Astrocyte of the cerebellum (primary cell): ENCODE results near the gene ARPC2.

Source experiments
- DNase-seq: peaks from one replicate; pipeline ENCODE4 v3.0.0-alpha.2; 2011; ENCODE audit warnings: low read depth
- H3K4me3 ChIP-seq: 2 replicates; pipeline ENCODE4 v1.5.1; 2011; ENCODE audit warnings: mild to moderate bottlenecking, low read depth, low read length, moderate library complexity
- in situ Hi-C: cut with HindIII; loops from 2 replicates; pipeline ENCODE4 v1.10.0; 2017; ENCODE audit warnings: low sequenced_read_pairs
- TF ChIP-seq, protein P1 (sequence below): IDR thresholded peaks from 2 replicates; pipeline ENCODE4 v1.5.1; 2012; ENCODE audit warnings: low read length, low read depth, moderate library complexity, mild to moderate bottlenecking; ENCODE audit errors: missing control alignments

The ARPC2 gene

DNA sequence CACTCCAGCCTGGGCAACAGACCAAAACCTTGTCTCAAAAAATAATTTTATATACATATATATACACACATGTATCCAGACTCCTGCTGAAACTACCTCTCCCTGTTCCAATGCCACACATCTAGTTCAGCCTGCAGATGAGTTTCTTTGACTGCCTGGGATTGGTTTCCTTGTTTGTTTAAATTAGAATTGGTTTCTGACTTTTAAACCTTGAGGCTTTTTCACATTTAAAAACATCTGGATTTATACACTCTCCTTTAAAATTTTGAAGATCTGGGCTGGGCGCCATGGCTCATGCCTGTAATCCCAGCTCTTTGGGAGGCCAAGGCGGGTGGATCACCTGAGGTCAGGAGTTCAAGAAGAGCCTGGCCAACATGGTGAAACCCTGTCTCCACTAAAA, 28.5 kb upstream of the ARPC2 start:
- in situ Hi-C loops = no loop called here

DNA sequence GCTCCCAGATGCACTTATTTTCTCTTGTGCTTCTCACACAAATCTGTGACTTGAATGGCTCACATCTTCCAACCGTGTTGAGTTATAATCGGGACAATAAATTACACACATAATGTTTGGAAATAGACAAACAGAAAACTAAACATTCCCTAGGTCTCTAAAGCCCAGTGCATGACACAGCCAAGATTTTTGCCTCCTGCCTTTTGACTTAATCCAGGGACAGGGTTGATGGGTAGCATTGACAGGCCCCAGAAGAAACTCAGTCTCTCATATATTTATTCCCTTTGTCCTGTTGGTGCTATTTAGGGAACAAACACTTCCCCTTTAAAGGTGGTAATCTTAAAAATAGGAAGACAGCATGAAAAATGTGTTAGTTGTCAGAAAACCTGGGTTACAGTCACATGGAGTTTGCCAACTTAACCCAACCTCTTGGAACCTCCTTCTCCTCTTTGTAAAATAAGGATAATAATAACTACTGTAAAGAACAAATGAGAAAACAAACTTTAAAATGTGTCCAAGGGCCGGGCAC, 24.0 kb upstream of the ARPC2 start:
- in situ Hi-C loops = no loop called here
- TF ChIP-seq, protein P1, sequence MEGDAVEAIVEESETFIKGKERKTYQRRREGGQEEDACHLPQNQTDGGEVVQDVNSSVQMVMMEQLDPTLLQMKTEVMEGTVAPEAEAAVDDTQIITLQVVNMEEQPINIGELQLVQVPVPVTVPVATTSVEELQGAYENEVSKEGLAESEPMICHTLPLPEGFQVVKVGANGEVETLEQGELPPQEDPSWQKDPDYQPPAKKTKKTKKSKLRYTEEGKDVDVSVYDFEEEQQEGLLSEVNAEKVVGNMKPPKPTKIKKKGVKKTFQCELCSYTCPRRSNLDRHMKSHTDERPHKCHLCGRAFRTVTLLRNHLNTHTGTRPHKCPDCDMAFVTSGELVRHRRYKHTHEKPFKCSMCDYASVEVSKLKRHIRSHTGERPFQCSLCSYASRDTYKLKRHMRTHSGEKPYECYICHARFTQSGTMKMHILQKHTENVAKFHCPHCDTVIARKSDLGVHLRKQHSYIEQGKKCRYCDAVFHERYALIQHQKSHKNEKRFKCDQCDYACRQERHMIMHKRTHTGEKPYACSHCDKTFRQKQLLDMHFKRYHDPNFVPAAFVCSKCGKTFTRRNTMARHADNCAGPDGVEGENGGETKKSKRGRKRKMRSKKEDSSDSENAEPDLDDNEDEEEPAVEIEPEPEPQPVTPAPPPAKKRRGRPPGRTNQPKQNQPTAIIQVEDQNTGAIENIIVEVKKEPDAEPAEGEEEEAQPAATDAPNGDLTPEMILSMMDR = no peak
- no peak for DNase-seq
- no peak overlapping the region for H3K4me3 ChIP-seq

More for the DNA sequence above, 28.5 kb upstream of the ARPC2 start:
- TF ChIP-seq, protein P1 = no peak
- DNase-seq = no peak
- no peak overlapping the region for H3K4me3 ChIP-seq

DNA sequence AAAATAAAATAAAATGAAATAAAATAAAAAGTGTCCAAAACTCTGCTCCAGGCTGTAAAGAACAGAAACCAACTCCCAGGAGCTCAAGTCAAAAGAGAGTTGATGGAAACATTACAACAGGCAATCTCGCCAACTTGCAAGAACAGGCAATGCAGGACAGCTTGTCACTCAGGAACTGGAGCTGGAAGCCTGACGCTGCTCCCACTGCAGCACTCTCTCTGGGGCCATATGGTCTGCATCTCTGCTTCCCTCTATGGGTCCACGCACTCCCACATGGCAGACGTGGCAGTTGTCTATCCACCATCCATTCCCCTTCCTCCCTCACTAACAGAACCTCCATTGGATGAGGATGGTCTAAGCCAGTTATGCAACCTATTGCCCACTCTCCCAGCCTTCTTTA, 23.3 kb upstream of the ARPC2 start:
- DNase-seq = no peak
- in situ Hi-C loops = no loop called here
- TF ChIP-seq, protein P1 = no peak
- no peak overlapping the region for H3K4me3 ChIP-seq

DNA sequence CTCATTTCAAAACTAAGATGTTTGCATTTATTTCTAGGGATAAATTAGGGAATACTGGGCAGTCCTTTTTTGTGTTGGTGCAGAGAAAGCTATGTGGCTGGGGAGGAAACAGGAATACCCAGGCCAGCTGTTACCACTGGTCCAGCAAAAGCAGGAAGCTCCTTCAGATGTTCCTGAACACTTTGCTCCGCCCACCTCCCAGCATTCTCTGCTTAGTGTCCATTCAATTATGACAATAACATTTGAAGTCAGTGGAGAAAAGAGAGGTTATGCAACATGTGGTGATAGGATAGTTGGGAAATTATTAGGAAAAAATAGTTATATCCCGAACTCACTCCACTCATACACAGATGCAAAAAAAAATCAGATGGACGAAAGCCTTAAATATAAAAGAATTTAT, 22.1 kb upstream of the ARPC2 start:
- DNase-seq = no peak
- TF ChIP-seq, protein P1 = no peak

DNA sequence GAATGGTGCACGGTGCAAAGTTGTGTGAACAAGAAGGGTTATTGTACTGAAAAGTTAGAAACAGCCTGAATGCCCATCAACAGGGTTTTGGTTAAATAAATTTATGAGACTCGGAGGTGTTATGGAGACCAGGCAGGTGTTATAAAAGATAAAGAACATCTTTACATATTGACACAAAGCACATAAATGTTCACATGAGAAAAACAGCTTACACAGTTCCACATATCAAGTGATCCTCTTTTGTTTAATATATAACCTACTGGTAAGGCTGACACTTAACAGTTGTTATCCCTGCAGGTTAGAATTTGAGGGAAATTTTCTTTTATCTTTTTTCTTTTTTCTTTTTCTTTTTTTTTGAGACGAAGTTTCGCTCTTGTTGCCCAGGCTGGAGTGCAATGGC, 20.0 kb upstream of the ARPC2 start:
- in situ Hi-C loops = no loop called here
- H3K4me3 ChIP-seq = no peak overlapping the region
- TF ChIP-seq, protein P1 = no peak
- DNase-seq = no peak

More for the DNA sequence above, 22.1 kb upstream of the ARPC2 start:
- H3K4me3 ChIP-seq = no peak overlapping the region
- in situ Hi-C loops = no loop called here

DNA sequence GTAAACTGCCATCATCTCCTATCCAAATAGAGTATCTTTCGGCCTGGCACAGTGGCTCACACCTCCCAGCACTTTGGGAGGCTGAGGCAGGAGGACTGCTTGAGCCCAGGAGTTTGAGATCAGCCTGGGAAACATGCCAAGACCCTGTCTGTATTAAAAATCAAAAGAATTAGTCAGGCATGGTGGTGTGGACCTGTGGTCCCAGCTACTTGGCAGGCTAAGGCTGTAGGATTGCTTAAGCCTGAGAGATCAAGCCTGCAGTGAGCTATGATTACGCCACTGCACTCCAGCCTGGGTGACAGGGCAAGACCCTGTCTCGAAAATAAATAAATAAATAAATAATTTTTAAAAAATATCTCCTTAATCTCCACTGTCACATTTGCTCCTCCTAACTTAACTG, 14.7 kb upstream of the ARPC2 start:
- TF ChIP-seq, protein P1 = no peak
- H3K4me3 ChIP-seq = no peak overlapping the region
- in situ Hi-C loops = no loop called here
- no peak for DNase-seq

DNA sequence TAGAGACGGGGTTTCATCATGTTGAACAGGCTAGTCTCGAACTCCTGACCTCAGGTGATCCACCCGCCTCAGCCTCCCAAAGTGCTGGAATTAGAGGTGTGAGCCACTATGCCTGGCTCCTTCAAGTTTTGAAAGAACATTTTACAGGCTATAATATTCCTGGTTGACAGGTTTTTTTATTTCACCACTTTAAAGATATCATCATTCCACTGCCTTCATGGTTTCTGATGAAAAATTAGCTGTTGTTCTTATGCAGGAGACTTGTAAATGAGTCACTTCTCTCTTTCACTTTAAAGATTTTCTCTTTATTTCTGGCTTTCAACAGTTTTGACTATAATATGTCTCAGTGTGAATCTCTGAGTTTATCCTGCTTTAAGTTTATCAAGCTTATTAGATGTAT, 7.9 kb upstream of the ARPC2 start:
- in situ Hi-C loops = no loop called here
- H3K4me3 ChIP-seq = no peak overlapping the region
- TF ChIP-seq, protein P1 = no peak
- DNase-seq = no peak
